HEK293T (cell line): Measurements from ENCODE around the gene STK24.
"Not testable (repeated sequence)": the region's sequence is repeated elsewhere in the genome, so short reads cannot be mapped to it uniquely, and the experiment has no call there.

Source experiments
- CTCF ChIA-PET: fragments of 350-600 bp; formaldehyde crosslinking; extraction: SDS; loops from one replicate; lab custom pipeline; 2021; ENCODE audit warnings: antibody characterized with exemption, inconsistent platforms; lab: Yijun Ruan, JAX
- POLR2A ChIA-PET: fragments of 350-600 bp; formaldehyde crosslinking; extraction: SDS; loops from one replicate; lab custom pipeline; 2020; ENCODE audit warnings: antibody characterized with exemption, inconsistent platforms; lab: Yijun Ruan, JAX
- DNase-seq: peaks from one replicate; pipeline ENCODE4 v3.0.0; 2012; ENCODE audit warnings: mixed read lengths; ENCODE audit errors: extremely low spot score
- ARNT ChIP-seq: fragments of 450-650 bp; IDR thresholded peaks from 2 replicates; pipeline ENCODE4 v1.6.1; 2017; ENCODE audit warnings: mild to moderate bottlenecking
- BHLHE40 ChIP-seq: fragments of 450-650 bp; IDR thresholded peaks from 2 replicates; pipeline ENCODE4 v1.6.1; 2016; ENCODE audit warnings: mild to moderate bottlenecking, moderate library complexity, borderline replicate concordance
- CTBP1 ChIP-seq: fragments of 450-650 bp; IDR thresholded peaks from 2 replicates; pipeline ENCODE4 v1.6.1; 2016; ENCODE audit warnings: borderline replicate concordance
- ELF4 ChIP-seq: fragments of 450-650 bp; IDR thresholded peaks from 2 replicates; pipeline ENCODE4 v1.6.1; 2017; ENCODE audit warnings: antibody characterized with exemption
- FOXA1 ChIP-seq: fragments of 450-650 bp; IDR thresholded peaks from 2 replicates; pipeline ENCODE4 v1.6.1; 2016; ENCODE audit warnings: mild to moderate bottlenecking
- FOXK2 ChIP-seq: fragments of 450-650 bp; IDR thresholded peaks from 2 replicates; pipeline ENCODE4 v1.6.1; 2016; ENCODE audit warnings: mild to moderate bottlenecking
- FOXM1 ChIP-seq: fragments of 450-650 bp; IDR thresholded peaks from 2 replicates; pipeline ENCODE4 v1.6.1; 2017; ENCODE audit warnings: mild to moderate bottlenecking, borderline replicate concordance
- HDGF ChIP-seq: fragments of 450-650 bp; IDR thresholded peaks from 2 replicates; pipeline ENCODE4 v1.6.1; 2017; ENCODE audit warnings: antibody characterized with exemption, borderline replicate concordance
- L3MBTL2 ChIP-seq: fragments of 450-650 bp; conservative IDR thresholded peaks from 2 replicates; pipeline ENCODE4 v1.6.1; 2016; ENCODE audit warnings: mild to moderate bottlenecking
- LEF1 ChIP-seq: fragments of 450-650 bp; IDR thresholded peaks from 2 replicates; pipeline ENCODE4 v1.6.1; 2017; ENCODE audit warnings: mild to moderate bottlenecking, borderline replicate concordance
- NFRKB ChIP-seq: fragments of 450-650 bp; IDR thresholded peaks from 2 replicates; pipeline ENCODE4 v1.6.1; 2016; ENCODE audit warnings: mild to moderate bottlenecking, moderate library complexity
- SP1 ChIP-seq: fragments of 450-650 bp; IDR thresholded peaks from 2 replicates; pipeline ENCODE4 v1.6.1; 2017
- SUZ12 ChIP-seq: fragments of 450-650 bp; IDR thresholded peaks from 2 replicates; pipeline ENCODE4 v1.6.1; 2016; ENCODE audit warnings: mild to moderate bottlenecking
- TARDBP ChIP-seq: fragments of 450-650 bp; IDR thresholded peaks from 2 replicates; pipeline ENCODE4 v1.6.1; 2016
- ZNF384 ChIP-seq: fragments of 450-650 bp; IDR thresholded peaks from 2 replicates; pipeline ENCODE4 v1.6.1; 2016
- TF ChIP-seq, protein P1 (sequence below): fragments of 450-650 bp; IDR thresholded peaks from 2 replicates; pipeline ENCODE4 v1.6.1; 2016

Gene STK24

DNA sequence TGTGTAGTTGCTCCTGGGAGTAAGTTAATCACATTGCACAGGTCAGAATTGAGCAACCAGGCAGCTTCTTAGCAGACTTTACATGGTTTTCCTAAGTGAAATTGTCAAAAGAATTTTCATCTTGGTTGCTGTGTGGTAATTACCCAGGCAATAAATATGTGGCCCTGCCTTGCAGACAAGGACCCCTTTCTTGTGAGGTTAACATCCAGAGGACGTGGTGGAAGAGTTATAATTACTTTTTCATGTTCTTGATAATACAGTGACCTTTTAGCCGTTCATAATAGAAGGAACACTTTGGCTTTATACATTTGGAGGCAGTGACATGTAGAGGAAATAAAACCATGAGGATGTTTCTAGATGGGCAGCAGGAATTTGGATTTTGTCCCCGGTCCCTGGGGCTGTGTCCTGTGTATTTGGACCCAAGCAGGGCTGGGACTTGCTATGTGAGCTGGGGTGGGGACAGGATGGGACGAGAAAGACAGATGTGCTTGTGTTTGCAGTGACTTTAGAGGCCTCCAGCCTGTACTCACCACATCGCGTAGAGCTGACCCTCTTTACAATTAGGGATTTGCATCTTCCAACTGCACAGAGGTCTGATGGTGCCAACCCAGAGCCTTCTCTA, 156.2 kb downstream of the STK24 start:
- DNase-seq, result no peak
- TF ChIP-seq ZNF384 (no peak), HDGF (no peak), NFRKB (no peak), FOXA1 (no peak), FOXK2 (no peak), SP1 (no peak), BHLHE40 (no peak)
- CTCF ChIA-PET, result no interaction called here
- POLR2A ChIA-PET, result no interaction called here

- ChIA-PET POLR2A (no interaction called here), CTCF (no interaction called here)
- no peak for DNase-seq
- TF ChIP-seq LEF1 (no peak), TARDBP (no peak)
These were observed 156.9 kb downstream of the STK24 start for GRCh38 chr13:98419786-98420553.

GRCh38 chr13:98416408-98416807, 160.5 kb downstream of the STK24 start:
- ChIA-PET POLR2A (no interaction called here), CTCF (interaction anchor here (0.6 kb wide), 1 partner anchor 71 kb away, joined by 5 read pairs; no protein-coding TSS in a partner anchor)
- TF ChIP-seq FOXA1 (no peak), FOXK2 (no peak), BHLHE40 (no peak), SUZ12 (no peak), LEF1 (no peak)
- DNase-seq, result no peak

DNA sequence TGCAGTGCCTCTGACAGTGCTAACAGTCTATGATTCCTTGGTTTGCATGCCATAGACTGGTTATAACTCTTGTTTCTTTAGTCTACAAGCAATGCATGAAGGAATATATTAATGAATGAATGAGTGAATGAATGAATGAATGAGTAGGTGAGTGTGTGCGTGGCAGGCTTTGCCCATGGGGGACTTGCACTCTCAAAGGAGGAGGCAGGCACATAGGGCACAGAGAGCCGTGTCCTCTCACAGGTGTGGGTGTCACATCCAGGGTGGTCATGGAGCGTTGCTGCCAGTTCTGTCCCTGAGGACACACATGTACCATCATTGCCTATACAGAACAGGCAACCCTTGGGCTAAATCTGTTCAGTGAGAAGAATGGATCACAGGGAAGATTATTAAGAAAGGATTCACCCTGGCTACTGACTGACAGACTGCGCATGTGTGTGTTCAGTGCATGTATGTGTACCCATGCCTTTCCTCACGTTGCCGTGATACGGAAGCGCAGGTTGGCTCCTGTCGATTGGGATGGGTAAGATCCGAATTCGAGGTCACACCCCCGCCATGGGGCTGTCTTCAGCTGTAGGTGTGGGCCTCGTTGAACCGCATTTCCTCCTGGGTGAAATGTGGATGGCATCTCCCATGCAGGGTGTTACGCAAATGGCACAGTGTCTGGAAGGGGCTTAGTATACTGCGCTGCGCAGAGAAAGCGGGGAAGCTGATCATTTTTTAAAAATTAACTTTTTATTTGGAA, 161.4 kb downstream of the STK24 start:
- DNase-seq, result no peak
- ChIA-PET CTCF (no interaction called here), POLR2A (no interaction called here)
- TF ChIP-seq FOXK2, result no peak
- no peak for TF ChIP-seq NFRKB
- TF ChIP-seq HDGF, result no peak
- no peak for TF ChIP-seq FOXM1
- no peak for TF ChIP-seq SUZ12

DNA sequence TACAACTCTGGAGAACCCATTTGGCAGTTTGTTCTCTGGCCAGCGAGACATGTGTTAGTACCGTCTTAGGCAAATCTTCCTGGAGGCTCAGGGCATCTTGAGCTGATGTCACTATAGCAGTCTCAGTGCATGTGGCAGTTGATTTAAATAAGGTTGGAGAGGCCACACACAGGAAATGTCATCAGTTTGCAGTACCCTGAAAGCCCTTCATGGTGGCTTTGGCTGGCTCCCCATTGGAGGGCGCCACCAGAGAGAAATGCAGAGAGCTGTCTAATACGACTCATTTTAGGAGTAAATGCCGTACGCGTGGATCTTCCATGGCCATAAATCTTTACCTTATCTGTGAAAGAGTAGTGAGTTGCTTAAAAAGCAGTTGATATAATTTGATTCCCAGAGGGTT, 163.1 kb downstream of the STK24 start:
- no peak for TF ChIP-seq FOXA1
- TF ChIP-seq ZNF384, result no peak
- no peak for TF ChIP-seq NFRKB
- TF ChIP-seq HDGF, result no peak
- TF ChIP-seq FOXM1, result no peak
- no peak for TF ChIP-seq TARDBP
- no peak for TF ChIP-seq SUZ12
- TF ChIP-seq ARNT, result no peak
- TF ChIP-seq L3MBTL2, result no peak
- TF ChIP-seq LEF1, result no peak
- no peak for TF ChIP-seq CTBP1
- no peak for TF ChIP-seq BHLHE40
- no peak for TF ChIP-seq SP1
- no peak for TF ChIP-seq FOXK2
- no peak for TF ChIP-seq ELF4
- TF ChIP-seq, protein P1, sequence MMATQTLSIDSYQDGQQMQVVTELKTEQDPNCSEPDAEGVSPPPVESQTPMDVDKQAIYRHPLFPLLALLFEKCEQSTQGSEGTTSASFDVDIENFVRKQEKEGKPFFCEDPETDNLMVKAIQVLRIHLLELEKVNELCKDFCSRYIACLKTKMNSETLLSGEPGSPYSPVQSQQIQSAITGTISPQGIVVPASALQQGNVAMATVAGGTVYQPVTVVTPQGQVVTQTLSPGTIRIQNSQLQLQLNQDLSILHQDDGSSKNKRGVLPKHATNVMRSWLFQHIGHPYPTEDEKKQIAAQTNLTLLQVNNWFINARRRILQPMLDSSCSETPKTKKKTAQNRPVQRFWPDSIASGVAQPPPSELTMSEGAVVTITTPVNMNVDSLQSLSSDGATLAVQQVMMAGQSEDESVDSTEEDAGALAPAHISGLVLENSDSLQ, result no peak
- no peak for DNase-seq
- CTCF ChIA-PET, result no interaction called here
- POLR2A ChIA-PET, result no interaction called here

DNA sequence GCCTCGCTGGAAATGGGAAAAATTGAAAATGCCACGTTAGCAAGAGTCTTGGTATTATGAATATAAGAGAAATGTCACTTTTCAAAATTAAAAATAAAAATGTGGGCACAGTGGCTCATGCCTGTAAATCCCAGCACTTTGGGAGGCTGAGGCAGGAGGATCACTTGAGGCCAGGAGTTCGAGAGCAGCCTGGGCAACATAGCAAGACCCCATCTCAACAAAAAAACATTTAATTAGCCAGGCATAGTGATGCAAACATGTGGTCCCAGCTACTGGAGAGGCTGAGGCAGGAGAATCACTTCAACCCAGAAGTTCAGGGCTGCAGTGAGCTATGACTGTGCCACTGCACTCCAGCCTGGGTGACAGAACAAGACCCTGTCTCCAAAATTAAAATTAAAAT, 163.6 kb downstream of the STK24 start:
- DNase-seq, CTCF ChIA-PET, POLR2A ChIA-PET: not testable (repeated sequence)

- DNase-seq, result no peak
- ChIA-PET POLR2A (no interaction called here), CTCF (no interaction called here)
- TF ChIP-seq ELF4 (no peak), ARNT (no peak), BHLHE40 (no peak), FOXA1 (no peak), NFRKB (no peak), L3MBTL2 (no peak), ZNF384 (no peak), HDGF (no peak), SUZ12 (no peak), FOXK2 (no peak), FOXM1 (no peak), TARDBP (no peak), LEF1 (no peak), CTBP1 (no peak), SP1 (no peak)
- TF ChIP-seq, protein P1, result no peak
These were observed 165.2 kb downstream of the STK24 start for GRCh38 chr13:98411617-98412265.
